Osteoblast (primary cell): ENCODE measurements around the gene USP3. TPM values are rescaled to one million over a fixed set of nuclear protein-coding genes. Genes with fewer than 3 reads are reported as not detected.
"Not testable (repeated sequence)": the region's sequence is repeated elsewhere in the genome, so short reads cannot be mapped to it uniquely, and the experiment has no call there.

Experiments
- DNase-seq: peaks from one replicate; pipeline ENCODE4 v3.0.0; 2011; ENCODE audit warnings: low spot score, mixed read lengths; ENCODE audit not compliant: insufficient read length; ENCODE audit errors: missing footprints
- H2AFZ ChIP-seq: 2 replicates; pipeline ENCODE4 v1.6.0; 2011; ENCODE audit warnings: mild to moderate bottlenecking, low read length
- H3K27ac ChIP-seq: 2 replicates; pipeline ENCODE4 v1.5.1; 2011; ENCODE audit warnings: mild to moderate bottlenecking, low read depth, low read length, moderate library complexity
- H3K27me3 ChIP-seq: 2 replicates; pipeline ENCODE4 v1.6.0; 2012; ENCODE audit warnings: mild to moderate bottlenecking, control low read depth, inconsistent platforms, low read length, moderate library complexity; ENCODE audit not compliant: insufficient read depth
- H3K36me3 ChIP-seq: 2 replicates; pipeline ENCODE4 v1.5.1; 2011; ENCODE audit warnings: mild to moderate bottlenecking, low read length, control low read depth, moderate library complexity; ENCODE audit not compliant: insufficient read depth
- H3K4me1 ChIP-seq: 2 replicates; pipeline ENCODE4 v1.5.1; 2011; ENCODE audit warnings: mild to moderate bottlenecking, low read length, control low read depth, moderate library complexity; ENCODE audit not compliant: insufficient read depth
- H3K4me2 ChIP-seq: 2 replicates; pipeline ENCODE4 v1.6.0; 2011; ENCODE audit warnings: mild to moderate bottlenecking, low read length; ENCODE audit not compliant: insufficient read depth
- H3K4me3 ChIP-seq: fragments of 200-600 bp; sonication (generic); 3 replicates; pipeline ENCODE4 v1.5.1; 2012; ENCODE audit warnings: mild to moderate bottlenecking, low read length, inconsistent platforms; ENCODE audit not compliant: insufficient read depth
- H3K79me2 ChIP-seq: 2 replicates; pipeline ENCODE4 v1.6.0; 2012; ENCODE audit warnings: mild to moderate bottlenecking, low read length, control low read depth, inconsistent platforms; ENCODE audit not compliant: insufficient read depth
- H3K9me3 ChIP-seq: 2 replicates; pipeline ENCODE4 v1.5.1; 2011; ENCODE audit warnings: low read depth, low read length, control low read depth
- H4K20me1 ChIP-seq: 2 replicates; pipeline ENCODE4 v1.6.0; 2012; ENCODE audit warnings: mild to moderate bottlenecking, low read length, control low read depth; ENCODE audit not compliant: insufficient read depth
- total RNA-seq: library from RNA; depleted of rRNA; stranded (reverse); fragments of >200 nt; gene quantifications from 2 replicates; pipeline ENCODE4 v1.2.3, GENCODE V29; 2012
- TF ChIP-seq, protein P1 (sequence below): IDR thresholded peaks from 2 replicates; pipeline ENCODE4 v1.5.1; 2011; ENCODE audit warnings: mild to moderate bottlenecking, low read depth, low read length, moderate library complexity; ENCODE audit errors: extremely low read depth

The USP3 gene
- total RNA-seq, 1 donor = 60.1 TPM

DNA sequence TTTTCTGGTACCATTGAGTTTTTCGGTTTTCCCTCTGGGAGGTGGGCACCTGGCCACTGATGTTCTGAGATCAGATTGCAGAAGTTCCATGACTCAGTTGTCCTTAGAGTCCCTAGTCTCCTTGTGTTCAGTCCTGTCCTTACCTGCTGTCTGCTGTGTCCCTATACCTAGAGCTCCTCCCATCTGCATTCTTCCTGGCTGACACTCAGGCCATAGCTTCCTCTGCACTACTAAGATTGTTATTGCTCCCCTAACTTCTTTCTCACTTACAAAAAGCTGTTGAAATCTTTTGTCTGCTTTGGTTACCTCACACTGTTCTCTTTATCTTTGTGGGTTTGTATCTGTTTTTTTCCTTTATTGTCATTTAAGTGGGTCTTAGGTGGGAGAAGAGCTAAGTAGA lies 13.2 kb downstream of the USP3 start:
- TF ChIP-seq, protein P1, sequence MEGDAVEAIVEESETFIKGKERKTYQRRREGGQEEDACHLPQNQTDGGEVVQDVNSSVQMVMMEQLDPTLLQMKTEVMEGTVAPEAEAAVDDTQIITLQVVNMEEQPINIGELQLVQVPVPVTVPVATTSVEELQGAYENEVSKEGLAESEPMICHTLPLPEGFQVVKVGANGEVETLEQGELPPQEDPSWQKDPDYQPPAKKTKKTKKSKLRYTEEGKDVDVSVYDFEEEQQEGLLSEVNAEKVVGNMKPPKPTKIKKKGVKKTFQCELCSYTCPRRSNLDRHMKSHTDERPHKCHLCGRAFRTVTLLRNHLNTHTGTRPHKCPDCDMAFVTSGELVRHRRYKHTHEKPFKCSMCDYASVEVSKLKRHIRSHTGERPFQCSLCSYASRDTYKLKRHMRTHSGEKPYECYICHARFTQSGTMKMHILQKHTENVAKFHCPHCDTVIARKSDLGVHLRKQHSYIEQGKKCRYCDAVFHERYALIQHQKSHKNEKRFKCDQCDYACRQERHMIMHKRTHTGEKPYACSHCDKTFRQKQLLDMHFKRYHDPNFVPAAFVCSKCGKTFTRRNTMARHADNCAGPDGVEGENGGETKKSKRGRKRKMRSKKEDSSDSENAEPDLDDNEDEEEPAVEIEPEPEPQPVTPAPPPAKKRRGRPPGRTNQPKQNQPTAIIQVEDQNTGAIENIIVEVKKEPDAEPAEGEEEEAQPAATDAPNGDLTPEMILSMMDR = no peak
- Histone ChIP-seq H3K27ac (no peak overlapping the region), H3K4me3 (no peak overlapping the region), H3K27me3 (no peaks in the 10 kb centered on the region), H3K36me3 (no peaks in the 10 kb centered on the region), H3K9me3 (no peaks in the 10 kb centered on the region), H2AFZ (no peak overlapping the region), H3K79me2 (peaks cover 99% of the 10 kb centered on the region), H3K4me2 (no peak overlapping the region), H4K20me1 (peaks cover 40% of the 10 kb centered on the region), H3K4me1 (peaks cover 53% of the 10 kb centered on the region)
- no peak for DNase-seq

DNA sequence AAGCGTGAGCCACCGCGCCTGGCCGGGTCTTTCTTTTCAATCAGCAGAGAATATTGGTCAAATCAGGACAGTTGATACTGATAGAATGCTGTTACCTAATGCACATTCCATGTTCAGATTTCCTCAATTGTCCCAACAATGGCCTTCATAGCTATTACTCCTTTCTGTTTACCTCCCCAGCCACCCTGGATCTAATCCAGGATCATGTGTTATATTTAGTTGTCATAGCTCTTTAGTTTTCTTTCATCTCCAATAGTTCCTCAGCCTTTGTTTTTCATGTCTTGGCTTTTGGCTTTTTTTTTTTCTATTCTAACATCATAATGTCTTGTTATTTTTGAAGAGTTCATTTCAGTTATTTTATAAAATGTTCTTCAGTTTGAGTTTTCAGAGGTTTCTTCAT lies 14.6 kb downstream of the USP3 start:
- peaks cover 66% of the 10 kb centered on the region for H3K4me1 ChIP-seq
- H3K4me3 ChIP-seq = no peak overlapping the region
- no peak for DNase-seq
- no peak overlapping the region for H3K4me2 ChIP-seq
- H3K27ac ChIP-seq = no peak overlapping the region
- no peak overlapping the region for H2AFZ ChIP-seq
- TF ChIP-seq, protein P1 = no peak
- H3K27me3 ChIP-seq = no peaks in the 10 kb centered on the region
- H3K79me2 ChIP-seq = peaks cover 99% of the 10 kb centered on the region
- no peaks in the 10 kb centered on the region for H3K9me3 ChIP-seq
- H3K36me3 ChIP-seq = no peaks in the 10 kb centered on the region
- H4K20me1 ChIP-seq = peaks cover 50% of the 10 kb centered on the region

DNA sequence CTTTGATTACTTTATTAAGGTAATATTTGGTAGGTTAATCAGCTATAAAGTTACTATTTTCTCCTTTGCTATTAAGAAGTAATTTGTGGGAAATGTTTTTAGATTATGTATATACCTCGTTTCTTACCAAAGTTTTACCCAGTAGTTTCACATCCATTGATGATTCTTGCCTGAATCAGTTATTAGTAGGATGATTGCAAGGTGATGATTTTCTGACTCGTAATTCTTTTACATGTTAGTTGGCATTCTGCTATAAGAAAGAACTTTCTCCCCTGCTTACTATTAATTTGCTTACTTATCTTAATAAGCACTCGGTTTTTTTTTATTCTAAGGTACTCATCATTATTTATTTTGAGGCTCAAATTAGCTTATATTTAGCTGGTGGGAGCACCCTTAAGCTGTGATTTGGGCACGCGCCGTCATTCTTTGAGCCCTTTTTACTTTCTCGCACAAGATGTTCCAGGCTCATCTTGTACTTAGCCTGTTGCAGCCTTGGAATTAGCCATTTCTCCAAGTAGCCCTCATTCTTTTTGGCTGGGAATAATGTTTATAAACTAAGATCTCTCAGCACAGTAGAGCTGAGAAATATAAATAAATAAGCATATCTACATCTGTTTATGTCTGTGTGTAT lies 15.3 kb downstream of the USP3 start:
- Histone ChIP-seq H3K27ac (no peak overlapping the region), H3K27me3 (no peaks in the 10 kb centered on the region), H3K4me3 (no peak overlapping the region), H2AFZ (no peak overlapping the region), H3K9me3 (no peaks in the 10 kb centered on the region), H4K20me1 (peaks cover 57% of the 10 kb centered on the region), H3K4me2 (no peak overlapping the region), H3K79me2 (peaks cover 99% of the 10 kb centered on the region), H3K4me1 (peaks cover 60% of the 10 kb centered on the region), H3K36me3 (no peaks in the 10 kb centered on the region)
- DNase-seq = no peak
- TF ChIP-seq, protein P1 = no peak

DNA sequence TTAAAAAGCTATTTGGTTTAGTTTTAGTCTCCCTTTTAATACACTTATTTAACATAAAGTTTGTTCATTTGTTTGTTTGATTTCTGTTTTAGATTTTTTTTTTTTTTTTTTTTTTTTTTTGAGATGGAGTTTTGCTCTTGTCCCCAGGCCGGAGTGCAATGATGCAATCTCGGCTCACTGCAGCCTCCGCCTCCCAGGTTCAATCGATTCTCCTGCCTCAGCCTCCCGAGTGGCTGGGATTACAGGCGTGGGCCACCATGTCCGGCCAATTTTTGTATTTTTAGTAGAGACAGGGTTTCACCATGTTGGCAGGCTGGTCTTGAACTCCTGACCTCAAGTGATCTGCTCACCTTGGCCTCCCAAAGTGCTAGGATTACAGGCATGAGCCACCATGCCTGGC lies 16.1 kb downstream of the USP3 start:
- not testable (repeated sequence) for H2AFZ ChIP-seq, H3K36me3 ChIP-seq, H3K27me3 ChIP-seq, H3K27ac ChIP-seq, H3K4me3 ChIP-seq, H3K9me3 ChIP-seq, H3K4me2 ChIP-seq, DNase-seq
- Histone ChIP-seq H3K79me2 (peaks cover 99% of the 10 kb centered on the region), H3K4me1 (peaks cover 52% of the 10 kb centered on the region), H4K20me1 (peaks cover 56% of the 10 kb centered on the region)
